ENCODE measurements around the gene GABRG3.

The GABRG3 gene

DNA sequence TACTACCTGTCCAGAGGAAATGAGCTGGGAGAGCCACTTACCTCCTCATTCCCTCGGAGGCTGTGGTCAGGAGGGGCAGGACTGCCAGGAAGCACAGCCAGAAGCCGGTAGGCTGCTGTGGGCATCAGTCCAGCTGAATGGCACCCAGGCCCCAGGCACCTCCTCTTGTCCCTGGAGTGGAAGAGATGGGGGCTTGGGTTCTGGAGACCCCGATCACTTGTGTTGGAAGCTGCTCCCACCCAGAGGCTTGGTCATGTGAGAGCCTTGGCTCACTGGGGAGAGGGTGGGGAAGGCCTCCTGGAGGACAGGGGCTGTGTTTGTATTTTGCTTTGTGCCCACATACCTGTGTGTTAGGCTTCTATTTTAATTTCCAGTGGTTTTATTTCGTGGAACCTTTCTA lies 261.9 kb downstream of the GABRG3 start:
- TF ChIP-seq AEBP2 (tag by site-specific recombination; IDR thresholded peaks at IDR 0.05; ENCODE audit: borderline replicate concordance) (no peak), ZNF239 (tag by site-specific recombination; IDR thresholded peaks at IDR 0.05) (no peak), ZNF610 (tag by site-specific recombination; IDR thresholded peaks at IDR 0.05; ENCODE audit: borderline replicate concordance) (no peak), REPIN1 (tag by site-specific recombination; IDR thresholded peaks at IDR 0.05; ENCODE audit: low read depth) (no peak), ELK4 (IDR thresholded peaks at IDR 0.05; ENCODE audit: borderline replicate concordance, low read depth, low read length) (no peak), ZNF404 (tag by site-specific recombination; IDR thresholded peaks at IDR 0.05) (no peak), ZSCAN16 (tag by site-specific recombination; IDR thresholded peaks at IDR 0.05) (no peak), ZNF174 (tag by site-specific recombination; IDR thresholded peaks at IDR 0.05) (no peak), SP3 (tag by site-specific recombination; IDR thresholded peaks at IDR 0.05) (no peak), ZNF621 (tag by site-specific recombination; IDR thresholded peaks at IDR 0.05) (no peak), MEIS1 (CRISPR knock-in tag; IDR thresholded peaks at IDR 0.05; ENCODE audit: borderline replicate concordance) (no peak), ZNF23 (tag by site-specific recombination; IDR thresholded peaks at IDR 0.05; ENCODE audit: borderline replicate concordance) (no peak), BCL11A (tag by site-specific recombination; IDR thresholded peaks at IDR 0.05; ENCODE audit: low read depth) (no peak), YY2 (tag by site-specific recombination; IDR thresholded peaks at IDR 0.05) (no peak), ZNF843 (tag by site-specific recombination; IDR thresholded peaks at IDR 0.05) (no peak), ZNF677 (tag by site-specific recombination; IDR thresholded peaks at IDR 0.05) (no peak), ZNF777 (tag by site-specific recombination; IDR thresholded peaks at IDR 0.05; ENCODE audit: borderline replicate concordance) (no peak), ZNF626 (tag by site-specific recombination; IDR thresholded peaks at IDR 0.05) (no peak), BCL6B (tag by site-specific recombination; IDR thresholded peaks at IDR 0.05) (no peak)
- TF ChIP-seq, protein P1, sequence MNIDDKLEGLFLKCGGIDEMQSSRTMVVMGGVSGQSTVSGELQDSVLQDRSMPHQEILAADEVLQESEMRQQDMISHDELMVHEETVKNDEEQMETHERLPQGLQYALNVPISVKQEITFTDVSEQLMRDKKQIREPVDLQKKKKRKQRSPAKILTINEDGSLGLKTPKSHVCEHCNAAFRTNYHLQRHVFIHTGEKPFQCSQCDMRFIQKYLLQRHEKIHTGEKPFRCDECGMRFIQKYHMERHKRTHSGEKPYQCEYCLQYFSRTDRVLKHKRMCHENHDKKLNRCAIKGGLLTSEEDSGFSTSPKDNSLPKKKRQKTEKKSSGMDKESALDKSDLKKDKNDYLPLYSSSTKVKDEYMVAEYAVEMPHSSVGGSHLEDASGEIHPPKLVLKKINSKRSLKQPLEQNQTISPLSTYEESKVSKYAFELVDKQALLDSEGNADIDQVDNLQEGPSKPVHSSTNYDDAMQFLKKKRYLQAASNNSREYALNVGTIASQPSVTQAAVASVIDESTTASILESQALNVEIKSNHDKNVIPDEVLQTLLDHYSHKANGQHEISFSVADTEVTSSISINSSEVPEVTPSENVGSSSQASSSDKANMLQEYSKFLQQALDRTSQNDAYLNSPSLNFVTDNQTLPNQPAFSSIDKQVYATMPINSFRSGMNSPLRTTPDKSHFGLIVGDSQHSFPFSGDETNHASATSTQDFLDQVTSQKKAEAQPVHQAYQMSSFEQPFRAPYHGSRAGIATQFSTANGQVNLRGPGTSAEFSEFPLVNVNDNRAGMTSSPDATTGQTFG (tag by site-specific recombination; IDR thresholded peaks at IDR 0.05; ENCODE audit: borderline replicate concordance) = no peak
- no peaks in the 10 kb centered on the region for H3K9me3 ChIP-seq (ENCODE audit: control insufficient read depth, insufficient read depth, low read depth, low read length)
- POLR2A ChIA-PET = no interaction called here
- CTCF ChIA-PET = no interaction called here
- no peak overlapping the region for H3K27ac ChIP-seq (ENCODE audit: extremely low read depth, low read depth, low read length)
- no peak overlapping the region for H3K4me3 ChIP-seq (ENCODE audit: low read depth, low read length)
- H3K36me3 ChIP-seq (ENCODE audit: control insufficient read depth in 2 of 2, insufficient read depth in 1 of 2, low read length in 2 of 2) = no peaks in the 10 kb centered on the region
- no peaks in the 10 kb centered on the region for H3K4me1 ChIP-seq (ENCODE audit: control insufficient read depth, insufficient read depth, low read length)

DNA sequence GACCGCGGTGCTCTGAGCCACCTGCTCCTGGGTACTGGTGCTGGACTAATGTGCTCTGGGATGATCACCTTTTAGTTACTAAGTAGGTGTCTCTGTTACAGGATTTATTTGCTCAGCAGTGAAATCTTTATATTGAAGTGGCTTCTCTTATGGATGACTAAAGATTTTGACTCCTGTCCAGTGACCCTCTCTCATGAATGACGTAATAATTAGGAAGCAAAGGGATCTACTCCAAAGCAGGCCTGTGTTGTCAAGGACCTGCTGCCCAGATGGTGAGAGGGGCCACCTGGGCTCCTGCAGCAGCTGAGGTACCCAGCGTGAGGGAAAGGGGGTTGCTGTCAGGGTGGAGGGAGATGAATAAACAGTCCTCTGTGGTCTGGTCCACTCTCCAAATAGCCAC lies 263.6 kb downstream of the GABRG3 start:
- ChIA-PET POLR2A (no interaction called here), CTCF (no interaction called here)
- H3K36me3 ChIP-seq (ENCODE audit: control insufficient read depth in 2 of 2, insufficient read depth in 1 of 2, low read length in 2 of 2) = no peaks in the 10 kb centered on the region
- H3K4me3 ChIP-seq (ENCODE audit: low read depth, low read length) = no peak overlapping the region
- no peaks in the 10 kb centered on the region for H3K9me3 ChIP-seq (ENCODE audit: control insufficient read depth, insufficient read depth, low read depth, low read length)
- H3K27ac ChIP-seq (ENCODE audit: extremely low read depth, low read depth, low read length) = no peak overlapping the region
- no peaks in the 10 kb centered on the region for H3K4me1 ChIP-seq (ENCODE audit: control insufficient read depth, insufficient read depth, low read length)
- TF ChIP-seq ZNF311 (tag by site-specific recombination; IDR thresholded peaks at IDR 0.05; ENCODE audit: borderline replicate concordance) = no peak
- TF ChIP-seq ZNF394 (tag by site-specific recombination; IDR thresholded peaks at IDR 0.05; ENCODE audit: borderline replicate concordance) = no peak
- TF ChIP-seq ZSCAN23 (tag by site-specific recombination; IDR thresholded peaks at IDR 0.05) = no peak
- TF ChIP-seq ZNF302 (tag by site-specific recombination; IDR thresholded peaks at IDR 0.05; ENCODE audit: low read depth) = no peak
- no peak for TF ChIP-seq PRDM2 (tag by site-specific recombination; IDR thresholded peaks at IDR 0.05; ENCODE audit: borderline replicate concordance)
